HG02981 (cell line): Measurements from ENCODE around the gene SPON2.
A peak's percentile ranks its signal among the peaks of the same experiment; 100 is the strongest.

Experiments
- ATAC-seq: cut with Tn5 transposase; IDR thresholded peaks from one replicate; pipeline ENCODE4 v1.9.1; 2021; ENCODE audit warnings: mild to moderate bottlenecking, moderate library complexity; ENCODE audit not compliant: unreplicated experiment

Gene SPON2

GRCh38 chr4:1208970-1209704 is 36.8 kb upstream of the SPON2 start:
- ATAC-seq, result no peak

- ATAC-seq, result no peak
Observed at GRCh38 chr4:1208266-1208961, 36.0 kb upstream of the SPON2 start.

- no peak for ATAC-seq
Observed at GRCh38 chr4:1207603-1208265, 35.4 kb upstream of the SPON2 start.

GRCh38 chr4:1207157-1207470 is 34.7 kb upstream of the SPON2 start:
- ATAC-seq, result no peak

- no peak for ATAC-seq
Observed at GRCh38 chr4:1206299-1207156, 34.1 kb upstream of the SPON2 start.

- no peak for ATAC-seq
Observed at GRCh38 chr4:1205586-1206298, 33.4 kb upstream of the SPON2 start.

- ATAC-seq, result no peak
Observed at GRCh38 chr4:1204828-1205585, 32.6 kb upstream of the SPON2 start.

GRCh38 chr4:1204286-1204827 is 32.0 kb upstream of the SPON2 start:
- ATAC-seq, result no peak

GRCh38 chr4:1203026-1203616 is 30.7 kb upstream of the SPON2 start:
- no peak for ATAC-seq

GRCh38 chr4:1202526-1203011 is 30.2 kb upstream of the SPON2 start:
- ATAC-seq, result no peak

- ATAC-seq, result peak; percentile 34
Observed at GRCh38 chr4:1201851-1202525, 29.6 kb upstream of the SPON2 start.

GRCh38 chr4:1200425-1201035 is 28.1 kb upstream of the SPON2 start:
- ATAC-seq, result peak; percentile 13

GRCh38 chr4:1199556-1200331 is 27.4 kb upstream of the SPON2 start:
- no peak for ATAC-seq

- ATAC-seq, result no peak
Observed at GRCh38 chr4:1198098-1198844, 25.9 kb upstream of the SPON2 start.

GRCh38 chr4:1196421-1197183 is 24.2 kb upstream of the SPON2 start:
- no peak for ATAC-seq

- ATAC-seq, result no peak
Observed at GRCh38 chr4:1195891-1196401, 23.6 kb upstream of the SPON2 start.
